ENCODE measurements around the gene PNPLA2.

PNPLA2 gene

GRCh38 chr11:799641-800316, 18.9 kb upstream of the PNPLA2 start:
- DNase-seq, result no peak

- no peak for DNase-seq
These were observed 18.2 kb upstream of the PNPLA2 start for GRCh38 chr11:800473-800872.

GRCh38 chr11:801097-801780, 17.5 kb upstream of the PNPLA2 start:
- DNase-seq, result no peak

GRCh38 chr11:802018-802617, 16.6 kb upstream of the PNPLA2 start:
- DNase-seq, result no peak

- DNase-seq, result no peak
These were observed 15.8 kb upstream of the PNPLA2 start for GRCh38 chr11:802693-803466.

- DNase-seq, result no peak
These were observed 15.3 kb upstream of the PNPLA2 start for GRCh38 chr11:803467-803742.

- no peak for DNase-seq
These were observed 14.7 kb upstream of the PNPLA2 start for GRCh38 chr11:803770-804598.

GRCh38 chr11:804599-804964, 14.1 kb upstream of the PNPLA2 start:
- no peak for DNase-seq

GRCh38 chr11:808427-809286, 10.1 kb upstream of the PNPLA2 start:
- no peak for DNase-seq

- peak; percentile 97 for DNase-seq
These were observed 9.3 kb upstream of the PNPLA2 start, which contains the start of gene RPLP2 for GRCh38 chr11:809287-810039. TSS of gene RPLP2 (plus strand) at chr11:809967. CDS start at chr11:810235, 268 bp downstream.

- DNase-seq, result no peak
These were observed 8.6 kb upstream of the PNPLA2 start for GRCh38 chr11:810040-810567.

GRCh38 chr11:811446-812245, 7.1 kb upstream of the PNPLA2 start:
- DNase-seq, result no peak

- no peak for DNase-seq
These were observed 6.3 kb upstream of the PNPLA2 start for GRCh38 chr11:812390-812789.

- DNase-seq, result no peak
These were observed 5.7 kb upstream of the PNPLA2 start for GRCh38 chr11:813072-813455.

- DNase-seq, result no peak
These were observed 5.1 kb upstream of the PNPLA2 start for GRCh38 chr11:813456-814096.

GRCh38 chr11:815675-816432, 2.9 kb upstream of the PNPLA2 start:
- DNase-seq, result no peak

- DNase-seq, result no peak
These were observed 2.3 kb upstream of the PNPLA2 start for GRCh38 chr11:816433-816779.

GRCh38 chr11:819129-819931, 616 bp downstream of the PNPLA2 start:
- peak; percentile 86 for DNase-seq

Data from activated gamma-delta T cell (primary cell).